Stimulated activated CD8-positive, alpha-beta memory T cell treated with anti-CD3 and anti-CD28 coated beads, Interleukin-15, amount 100 ng/mL, for 1 hour (primary cell): ENCODE data around the gene FRMD4B.
"Not testable (repeated sequence)": the region's sequence is repeated elsewhere in the genome, so short reads cannot be mapped to it uniquely, and the experiment has no call there.

Experiments
- DNase-seq: peaks from one replicate; pipeline ENCODE4 v3.0.0-alpha.2; 2020; ENCODE audit warnings: low read depth

The FRMD4B gene

DNA sequence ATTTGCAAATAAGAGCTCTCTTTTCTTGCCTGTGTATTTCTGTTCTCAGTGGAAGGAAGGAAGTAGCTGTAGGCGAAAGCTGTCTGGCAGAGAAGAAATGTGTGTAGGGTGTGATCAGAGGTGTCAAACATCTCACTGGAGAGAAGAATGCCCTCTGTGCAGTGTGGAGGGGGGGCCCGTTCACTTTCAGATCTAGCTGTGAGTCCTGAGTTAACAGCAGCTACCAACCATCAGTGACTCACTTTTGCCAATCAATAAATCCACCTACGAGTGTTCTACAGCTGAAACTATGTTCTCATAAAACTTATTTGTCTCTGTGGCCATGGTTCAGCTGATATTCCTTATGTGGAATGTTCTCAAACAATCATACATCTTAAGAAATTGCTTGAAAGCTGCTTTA, 103.7 kb downstream of the FRMD4B start:
- DNase-seq: no peak

DNA sequence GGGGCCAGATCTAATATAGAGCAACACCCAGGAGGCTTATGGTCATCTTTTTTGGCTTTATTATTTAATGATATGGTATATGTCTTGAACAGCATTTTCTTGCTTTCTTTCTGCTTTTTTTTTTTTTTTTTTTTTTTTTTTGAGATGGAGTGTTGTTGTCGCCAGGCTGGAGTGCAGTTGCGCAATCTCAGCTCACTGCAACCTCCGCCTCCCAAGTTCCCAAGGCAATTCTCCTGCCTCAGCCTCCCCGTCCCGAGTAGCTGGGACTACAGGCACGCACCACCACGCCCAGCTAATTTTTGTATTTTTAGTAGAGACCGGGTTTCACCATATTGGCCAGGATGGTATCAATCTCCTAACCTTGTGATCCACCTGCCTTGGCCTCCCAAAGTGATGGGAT, 108.5 kb downstream of the FRMD4B start:
- not testable (repeated sequence) for DNase-seq

DNA sequence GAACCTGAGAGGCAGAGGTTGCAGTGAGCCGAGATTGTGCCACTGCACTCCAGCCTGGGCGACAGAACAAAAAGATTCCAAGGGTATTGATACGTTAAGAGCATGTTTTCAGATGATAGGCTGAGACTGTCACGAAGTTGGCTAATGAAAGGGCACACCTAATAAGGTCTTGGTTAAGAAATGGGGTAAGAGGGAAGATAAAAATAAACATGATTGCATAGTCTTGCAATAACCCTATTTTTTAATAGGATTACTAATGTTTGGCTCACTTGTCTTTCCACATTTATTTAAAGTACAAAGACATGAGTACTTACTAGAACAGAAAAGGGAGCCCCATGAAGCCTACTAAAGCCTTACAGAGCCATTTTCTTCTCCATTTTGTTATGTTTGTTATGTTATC, 109.0 kb downstream of the FRMD4B start:
- DNase-seq: no peak

DNA sequence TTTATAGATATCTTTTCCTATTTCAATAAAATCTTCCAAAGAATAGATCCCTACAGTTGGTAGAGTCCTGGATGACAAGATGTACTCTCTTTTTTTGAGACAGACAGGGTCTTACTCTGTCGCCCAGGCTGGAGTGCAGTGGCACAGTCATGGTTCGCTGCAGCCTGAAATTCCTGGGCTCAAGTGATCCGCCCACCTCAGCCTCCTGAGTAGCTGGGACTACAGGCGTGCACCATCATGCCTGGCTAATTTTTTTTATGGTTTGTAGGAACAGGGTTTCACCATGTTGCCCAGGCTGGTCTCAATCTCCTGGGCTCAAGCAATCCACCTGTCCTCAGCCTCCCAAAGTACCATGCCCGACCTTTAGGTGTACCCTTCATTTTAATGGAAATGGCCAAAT, 109.7 kb downstream of the FRMD4B start:
- DNase-seq: not testable (repeated sequence)

DNA sequence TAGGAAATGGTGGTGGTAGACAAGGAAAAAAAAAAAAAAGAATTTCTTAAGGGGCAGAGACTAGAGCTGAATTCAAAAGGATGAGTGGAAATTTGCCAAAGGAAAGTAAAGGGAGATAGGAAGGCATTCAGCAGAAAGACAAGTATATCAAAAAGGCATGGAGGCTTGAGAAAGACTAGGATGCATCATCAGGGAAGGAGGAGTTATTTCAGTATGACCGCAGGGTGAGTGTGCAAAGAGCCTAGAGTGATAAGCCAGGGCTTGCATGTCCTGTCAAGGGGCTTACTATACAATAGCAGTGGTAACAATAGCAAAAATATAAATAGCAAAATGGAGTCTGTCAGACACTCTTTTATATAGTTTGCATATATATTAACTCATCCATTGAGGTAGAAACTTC, 112.0 kb downstream of the FRMD4B start:
- no peak for DNase-seq

DNA sequence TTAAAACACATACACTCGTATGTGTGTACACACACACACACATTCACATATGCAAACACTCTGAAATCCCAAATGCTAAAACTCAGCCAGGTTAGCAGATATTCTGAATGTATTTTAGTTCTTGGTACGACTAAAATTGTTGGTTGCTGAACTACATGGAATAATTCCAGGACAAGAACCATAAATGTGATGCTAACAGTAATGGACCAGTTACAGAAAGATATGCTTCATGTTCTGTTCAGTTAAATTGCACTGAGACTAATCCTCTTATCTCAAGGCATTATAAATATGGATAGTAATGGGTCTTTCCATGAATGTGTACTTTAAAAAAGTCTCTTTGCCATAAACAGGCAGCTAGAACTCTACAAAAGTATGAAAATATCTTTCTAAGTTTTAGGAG, 113.3 kb downstream of the FRMD4B start:
- no peak for DNase-seq

DNA sequence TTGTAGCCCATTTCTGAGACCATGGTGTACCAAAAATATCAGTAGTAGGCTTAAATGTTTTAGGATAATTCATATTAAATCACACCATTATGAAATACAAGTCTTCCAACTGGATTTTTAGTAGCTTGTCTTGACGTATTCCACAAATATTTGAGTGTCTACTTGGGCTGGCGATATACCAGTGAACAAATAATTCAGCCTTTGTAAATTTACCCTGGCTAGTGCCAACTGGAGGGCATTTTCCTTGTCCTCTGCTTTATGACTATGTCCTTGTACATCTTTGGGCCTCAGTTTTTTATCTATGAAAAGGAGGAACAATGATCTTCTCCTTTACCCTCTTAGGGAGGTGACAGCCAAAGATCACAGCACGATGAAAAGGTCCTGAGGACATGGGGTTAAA, 114.8 kb downstream of the FRMD4B start:
- DNase-seq: no peak

DNA sequence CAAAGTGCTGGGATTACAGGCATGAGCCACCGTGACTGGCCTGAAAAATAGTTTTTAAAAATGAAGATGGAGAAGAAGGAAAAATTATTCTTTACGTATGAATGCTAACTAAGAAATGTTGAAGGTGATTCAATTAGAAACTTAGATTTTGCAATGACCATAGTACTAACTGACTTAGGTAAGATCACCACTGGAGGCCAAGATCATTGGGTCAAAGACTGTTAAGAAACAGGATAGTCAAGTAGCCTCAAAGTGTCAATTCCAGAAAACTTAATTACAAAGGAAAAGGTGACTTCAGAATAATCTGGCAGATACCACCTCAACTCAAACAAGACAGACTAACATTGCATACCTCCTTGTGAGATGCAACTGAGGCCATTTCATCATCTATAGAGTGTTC, 119.3 kb downstream of the FRMD4B start:
- no peak for DNase-seq

DNA sequence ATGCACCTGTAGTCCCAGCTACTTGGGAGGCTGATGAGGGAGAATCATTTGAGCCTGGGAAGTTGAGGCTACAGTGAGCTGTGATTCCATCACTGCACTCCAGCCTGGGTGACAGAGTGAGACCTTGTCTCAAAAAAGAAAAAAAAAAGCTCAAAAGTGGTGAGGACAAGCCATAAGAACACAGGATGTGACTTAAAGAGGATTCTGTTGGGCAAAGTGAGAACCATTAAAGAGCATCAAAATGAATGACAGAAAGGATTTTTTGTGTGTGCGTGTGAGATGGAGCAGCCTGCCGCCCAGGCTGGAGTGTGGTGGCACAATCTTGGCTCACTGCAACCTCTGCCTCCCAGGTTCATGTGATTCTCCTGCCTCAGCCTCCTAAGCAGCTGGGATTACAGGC, 119.8 kb downstream of the FRMD4B start:
- not testable (repeated sequence) for DNase-seq

DNA sequence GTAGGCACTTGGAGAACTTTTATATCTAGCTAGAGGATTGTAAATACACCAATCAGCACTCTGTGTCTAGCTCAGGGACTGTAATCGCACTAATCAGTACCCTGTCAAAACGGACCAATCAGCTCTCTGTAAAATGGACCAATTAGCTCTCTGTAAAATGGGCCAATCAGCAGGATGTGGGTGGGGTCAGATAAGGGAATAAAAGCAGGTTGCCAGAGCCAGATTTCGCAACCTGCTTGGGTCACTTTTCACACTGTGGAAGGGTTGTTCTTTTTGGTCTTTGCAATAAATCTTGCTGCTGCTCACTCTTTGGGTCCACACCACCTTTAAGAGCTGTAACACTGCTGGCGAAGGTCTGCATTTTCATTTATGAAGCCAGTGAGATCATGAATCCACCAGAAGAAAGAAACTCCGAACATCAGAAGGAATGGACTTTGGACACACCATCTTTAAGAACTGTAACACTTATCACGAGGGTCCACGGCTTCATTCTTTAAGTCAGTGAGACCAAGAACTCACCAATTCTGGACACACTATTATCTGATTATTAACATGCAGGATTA, 125.0 kb downstream of the FRMD4B start:
- not testable (repeated sequence) for DNase-seq

DNA sequence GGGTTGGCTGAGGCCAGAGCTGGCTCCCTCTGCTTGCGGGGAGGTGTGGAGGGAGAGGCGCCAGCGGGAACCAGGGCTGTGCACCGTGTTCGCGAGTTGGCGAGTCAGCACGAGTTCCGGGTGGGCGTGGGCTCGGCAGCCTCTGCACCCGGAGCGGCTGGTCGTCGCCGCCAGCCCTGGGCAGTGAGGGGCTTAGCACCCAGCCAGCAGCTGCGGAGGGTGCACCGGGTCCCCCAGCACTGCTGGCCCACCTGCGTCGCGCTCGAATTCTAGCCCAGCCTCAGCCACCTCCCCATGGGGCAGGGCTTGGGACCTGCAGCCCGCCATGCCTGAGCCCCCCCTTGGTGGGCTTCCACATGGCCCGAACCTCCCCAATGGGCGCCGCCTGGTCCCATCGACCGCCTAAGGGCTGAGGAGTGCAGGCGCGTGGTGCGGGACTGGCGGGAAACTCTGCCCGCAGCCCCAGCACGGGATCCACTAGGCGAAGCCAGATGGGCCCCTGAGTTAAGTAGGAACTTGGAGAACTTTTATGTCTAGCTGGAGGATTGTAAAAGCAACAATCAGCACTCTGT, 125.6 kb downstream of the FRMD4B start:
- DNase-seq: no peak

DNA sequence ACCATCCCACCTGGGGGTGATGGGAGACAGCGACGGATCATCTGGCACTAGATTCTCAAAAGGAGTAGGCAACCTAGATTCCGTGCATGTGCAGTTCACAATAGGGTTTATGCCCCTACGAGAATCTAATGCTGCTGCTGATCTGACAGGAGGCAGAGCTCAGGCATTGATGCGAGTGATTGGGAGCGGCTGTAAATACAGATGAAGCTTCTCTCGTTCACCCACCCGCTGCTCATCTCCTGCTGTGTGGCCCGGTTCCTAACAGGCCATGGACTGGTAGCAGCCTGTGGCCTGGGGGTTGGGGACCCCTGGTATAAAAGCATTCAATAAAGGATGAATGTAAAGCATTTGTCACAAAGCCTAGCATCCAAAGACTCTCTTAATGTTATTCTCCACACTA, 126.8 kb downstream of the FRMD4B start:
- DNase-seq: no peak

DNA sequence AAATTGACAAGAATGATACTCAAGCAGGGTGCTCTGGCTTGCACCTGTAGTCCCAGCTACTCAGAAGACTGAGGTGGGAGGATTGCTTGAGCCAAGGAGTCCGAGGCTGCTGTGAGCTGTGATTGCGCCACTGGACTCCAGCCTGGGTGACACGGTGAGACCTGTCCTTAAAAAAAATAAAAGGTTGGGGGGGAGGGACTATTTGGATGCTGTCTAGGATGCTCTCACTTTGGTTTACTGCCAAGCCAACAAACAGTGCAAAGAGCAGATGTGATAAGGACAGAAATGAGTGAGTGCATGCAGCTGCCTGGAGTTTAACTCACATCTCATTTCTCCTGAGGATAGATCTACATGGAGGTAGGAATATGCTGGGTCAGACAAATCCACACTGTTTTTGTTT, 130.0 kb downstream of the FRMD4B start:
- DNase-seq: no peak

DNA sequence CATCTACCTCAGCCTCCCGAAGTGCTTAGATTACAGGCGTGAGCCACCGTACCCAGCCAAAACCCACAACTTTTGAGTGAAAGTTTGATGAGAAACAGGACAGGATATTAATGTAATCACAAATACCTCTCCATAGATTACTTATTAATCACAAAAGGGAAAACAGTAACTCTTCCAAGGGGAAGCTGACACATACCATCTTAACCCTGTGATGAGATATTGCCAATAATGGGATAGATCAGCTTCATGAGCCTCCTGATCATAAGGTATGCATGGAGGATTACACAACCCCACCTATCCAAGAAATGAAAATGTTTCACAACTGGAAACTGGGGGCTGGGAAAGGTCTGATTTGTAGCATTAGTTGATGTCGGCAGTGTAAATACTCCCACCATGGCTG, 131.5 kb downstream of the FRMD4B start:
- DNase-seq: no peak

DNA sequence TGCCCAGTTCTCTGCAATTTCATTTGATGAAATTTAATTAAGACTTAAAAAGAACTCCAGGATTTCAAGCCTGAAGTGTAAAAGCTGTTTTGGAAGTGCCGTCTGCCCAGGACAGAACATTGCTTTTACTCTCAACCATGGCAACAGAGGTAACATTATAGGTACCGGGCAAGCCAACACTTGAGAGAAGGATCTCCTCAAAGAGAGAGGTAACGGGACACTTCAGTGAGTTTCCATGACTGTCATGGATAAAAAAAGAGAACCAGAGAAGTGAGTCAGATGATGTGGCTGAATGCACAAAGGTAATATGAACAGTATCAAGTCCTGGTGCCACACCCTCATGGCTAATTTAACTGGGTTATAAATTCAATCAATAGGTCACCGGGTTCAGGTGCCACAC, 133.3 kb downstream of the FRMD4B start:
- no peak for DNase-seq

DNA sequence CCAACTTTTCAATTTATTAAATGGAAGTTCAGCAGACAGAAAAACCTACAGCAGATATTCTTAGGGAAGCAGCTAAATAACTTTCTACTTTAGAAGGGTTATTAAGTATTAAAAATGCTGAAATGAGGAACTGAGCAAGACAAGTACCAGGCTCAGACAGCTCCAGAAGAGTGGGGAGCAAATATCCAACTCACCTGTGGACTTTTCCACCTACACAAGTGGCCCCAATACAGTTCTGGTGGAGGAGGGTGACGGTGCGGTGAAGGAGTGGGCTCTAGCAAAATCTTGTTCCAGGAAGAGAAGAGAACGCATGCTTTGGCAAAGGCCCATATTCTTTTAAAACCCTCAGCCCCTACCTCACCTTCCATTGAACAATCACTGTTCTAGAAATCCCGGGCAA, 133.7 kb downstream of the FRMD4B start:
- DNase-seq: no peak

DNA sequence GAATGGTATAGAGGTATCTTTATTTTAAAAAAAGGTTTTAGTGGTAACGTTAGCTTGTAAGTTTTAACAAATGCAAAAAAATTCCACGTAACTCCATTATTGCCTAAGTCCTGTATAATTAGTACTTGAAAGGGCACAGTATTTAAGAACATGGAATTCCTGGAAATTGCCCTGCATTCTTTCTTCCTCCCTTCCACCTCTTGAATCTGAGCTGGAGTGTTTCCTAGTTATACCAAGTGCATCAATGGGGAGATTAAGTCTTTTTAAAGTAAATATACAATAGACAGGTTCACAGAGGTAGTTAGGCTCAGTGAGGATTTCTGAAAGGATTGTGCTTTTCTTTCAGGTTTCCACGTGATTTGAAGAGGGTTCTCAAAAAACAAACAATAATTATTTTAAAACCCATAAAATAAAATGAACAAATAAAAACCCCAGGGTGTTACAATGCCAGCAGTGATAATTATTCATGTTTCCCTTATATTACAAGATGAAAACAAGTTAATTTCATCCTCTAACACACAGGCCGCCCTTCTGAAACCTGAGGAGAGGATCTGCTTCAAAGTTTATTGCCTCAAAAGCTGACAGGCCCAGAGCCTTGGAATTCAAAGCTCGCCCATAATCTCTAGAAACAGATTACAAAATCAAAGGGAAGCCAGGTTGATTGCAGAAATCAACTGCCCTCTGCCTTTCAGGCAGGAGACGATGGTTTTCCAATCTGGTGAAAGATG, 134.6 kb downstream of the FRMD4B start:
- no peak for DNase-seq

DNA sequence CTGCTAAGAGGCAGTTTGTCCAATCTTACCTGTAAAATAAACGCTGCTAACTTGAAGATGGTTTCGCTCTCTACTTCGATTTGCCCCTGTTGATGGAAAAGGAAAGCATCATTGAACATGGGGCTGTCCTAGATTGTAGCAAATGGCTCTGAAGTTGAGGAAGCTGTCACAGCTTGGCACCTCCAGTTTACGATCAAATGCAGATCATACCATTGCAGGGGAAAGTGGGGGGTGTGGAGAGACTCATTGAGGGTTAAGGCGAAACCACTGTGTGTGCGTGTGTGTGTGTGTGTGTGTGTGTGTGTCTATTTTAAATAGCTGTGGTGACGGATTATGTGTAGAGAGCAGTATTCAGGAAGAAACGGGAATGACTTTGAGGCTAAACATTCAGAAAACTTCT, 135.9 kb downstream of the FRMD4B start:
- no peak for DNase-seq

DNA sequence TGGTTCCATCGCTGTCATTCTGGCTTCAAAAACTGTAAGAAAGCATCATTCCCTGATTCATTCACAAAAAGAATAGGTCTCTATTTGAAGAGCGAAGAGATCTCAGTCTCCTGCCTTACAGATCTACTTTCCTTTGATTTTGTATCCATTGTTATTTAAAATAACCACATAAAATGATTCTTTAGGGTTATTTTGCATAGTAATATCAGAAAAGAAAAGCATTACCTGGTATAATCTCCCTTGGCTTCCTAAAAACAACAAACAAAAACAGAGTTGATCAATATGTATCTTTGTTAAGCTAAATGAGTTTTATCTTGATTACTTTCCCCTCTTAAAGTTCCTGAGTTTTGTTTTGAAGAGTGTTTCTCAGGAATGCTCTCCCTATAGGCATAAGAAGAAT, 136.9 kb downstream of the FRMD4B start:
- no peak for DNase-seq

DNA sequence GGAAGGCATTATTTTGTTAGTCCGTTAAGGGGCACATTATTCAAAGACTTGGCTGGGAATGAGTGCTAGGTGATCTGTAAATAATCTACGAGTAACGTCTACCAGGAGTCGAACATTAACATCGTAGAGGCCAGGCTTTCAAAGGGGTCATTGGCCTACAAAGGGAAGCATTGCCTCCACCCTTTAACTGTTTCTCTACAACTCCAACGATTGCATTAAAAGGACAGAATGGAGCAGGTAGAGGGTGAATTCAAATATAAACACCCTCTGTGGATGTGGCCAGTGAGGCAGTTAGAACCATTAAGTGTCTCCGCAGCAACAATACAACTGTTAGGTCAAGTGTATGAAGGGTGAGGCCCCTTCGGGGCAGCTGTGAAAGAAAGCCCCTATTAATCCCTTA, 137.5 kb downstream of the FRMD4B start:
- no peak for DNase-seq

DNA sequence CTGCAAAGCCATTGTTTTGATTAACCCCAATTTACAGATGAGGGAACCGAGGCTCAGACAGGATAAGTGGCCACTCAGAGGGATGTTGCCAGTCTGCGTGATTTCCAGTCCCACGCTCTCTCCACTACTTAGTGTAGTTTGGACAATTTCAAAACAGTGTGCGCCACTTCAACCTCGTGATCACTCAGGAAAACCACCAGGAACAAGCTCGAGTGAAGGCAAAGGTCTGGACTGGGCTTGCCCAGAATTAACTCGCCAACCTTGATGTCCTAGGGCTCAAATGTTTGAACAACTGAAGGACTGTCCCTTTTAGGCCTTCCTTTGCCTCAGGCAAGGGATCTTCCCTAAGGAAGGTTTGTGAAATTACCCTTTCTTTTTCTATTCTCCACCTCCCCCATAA, 139.3 kb downstream of the FRMD4B start:
- DNase-seq: no peak

DNA sequence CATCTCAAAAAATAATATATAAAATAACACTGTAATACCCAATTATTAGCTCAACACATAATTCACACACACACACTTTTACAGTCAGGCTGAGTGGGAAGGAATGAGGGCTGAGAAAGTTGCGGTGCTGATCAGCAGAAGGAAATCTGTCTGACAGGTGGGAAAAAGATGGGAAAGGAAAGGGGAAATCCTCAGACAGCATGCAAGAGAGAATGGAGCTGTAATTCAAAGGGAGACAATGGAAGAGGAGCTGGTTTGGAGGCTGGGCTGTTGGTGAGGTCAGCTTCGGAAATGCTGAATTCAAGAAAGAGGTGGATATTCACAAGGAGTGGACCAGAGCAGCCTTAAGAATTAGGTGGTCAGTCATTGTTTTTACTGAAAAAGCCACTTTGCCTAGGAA, 141.8 kb downstream of the FRMD4B start:
- DNase-seq: no peak

DNA sequence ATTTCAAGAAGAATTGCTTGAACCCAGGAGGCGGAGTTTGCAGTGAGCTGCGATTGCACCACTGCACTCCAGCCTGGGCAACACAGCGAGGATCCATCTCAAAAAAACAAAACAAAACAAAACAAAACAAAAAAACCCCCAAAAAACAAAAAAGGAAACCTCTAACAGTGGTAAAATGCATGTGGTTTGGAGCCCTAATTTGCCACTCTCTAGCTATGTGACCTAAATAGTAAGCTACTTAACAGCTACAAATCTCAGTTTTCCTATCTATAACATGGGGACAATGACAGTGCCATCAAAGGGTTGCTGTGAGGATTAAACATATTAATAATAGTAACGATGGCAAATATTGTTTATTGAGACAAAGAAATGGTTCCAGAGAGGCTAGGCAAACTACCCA, 144.1 kb downstream of the FRMD4B start:
- no peak for DNase-seq
